ENCODE results near the gene YAP1.

The YAP1 gene

GRCh38 chr11:102186551-102187191 lies 76.4 kb downstream of the YAP1 start:
- H3K27me3 ChIP-seq (ENCODE audit: control insufficient read depth, insufficient read depth, low read length): no peaks in the 10 kb centered on the region
- 0 out of 2 replicates have a peak, but pooled peaks cover 3% of the 10 kb centered on the region for H3K36me3 ChIP-seq (ENCODE audit: control insufficient read depth, insufficient read depth, low read length)
- H3K27ac ChIP-seq (ENCODE audit: low read depth, low read length): no peak overlapping the region
- peaks cover 22% of the 10 kb centered on the region; the same call in 1 of the 2 replicates for H3K4me1 ChIP-seq (ENCODE audit: control insufficient read depth, insufficient read depth, low read length)
- no peaks in the 10 kb centered on the region for H3K9me3 ChIP-seq (ENCODE audit: control insufficient read depth, insufficient read depth, low read depth, low read length)
- H3K4me3 ChIP-seq (ENCODE audit: low read depth, low read length): no peak overlapping the region
- no peak overlapping the region for H3K9ac ChIP-seq (ENCODE audit: low read length)

- Histone ChIP-seq H3K4me1 (ENCODE audit: control insufficient read depth, insufficient read depth, low read length) (peaks cover 29% of the 10 kb centered on the region; the same call in 1 of the 2 replicates), H3K27me3 (ENCODE audit: control insufficient read depth, insufficient read depth, low read length) (no peaks in the 10 kb centered on the region), H3K27ac (ENCODE audit: low read depth, low read length) (no peak overlapping the region), H3K4me3 (ENCODE audit: low read depth, low read length) (no peak overlapping the region), H3K9ac (ENCODE audit: low read length) (no peak overlapping the region), H3K9me3 (ENCODE audit: control insufficient read depth, insufficient read depth, low read depth, low read length) (no peaks in the 10 kb centered on the region), H3K36me3 (ENCODE audit: control insufficient read depth, insufficient read depth, low read length) (0 out of 2 replicates have a peak, but pooled peaks cover 3% of the 10 kb centered on the region)
Measured at GRCh38 chr11:102187416-102188151, 77.3 kb downstream of the YAP1 start.

- no peak overlapping the region for H3K9ac ChIP-seq (ENCODE audit: low read length)
- peaks cover 33% of the 10 kb centered on the region; the same call in 1 of the 2 replicates for H3K4me1 ChIP-seq (ENCODE audit: control insufficient read depth, insufficient read depth, low read length)
- H3K27ac ChIP-seq (ENCODE audit: low read depth, low read length): no peak overlapping the region
- H3K36me3 ChIP-seq (ENCODE audit: control insufficient read depth, insufficient read depth, low read length): 0 out of 2 replicates have a peak, but pooled peaks cover under 1% of the 10 kb centered on the region
- no peaks in the 10 kb centered on the region for H3K9me3 ChIP-seq (ENCODE audit: control insufficient read depth, insufficient read depth, low read depth, low read length)
- no peak overlapping the region for H3K4me3 ChIP-seq (ENCODE audit: low read depth, low read length)
- no peaks in the 10 kb centered on the region for H3K27me3 ChIP-seq (ENCODE audit: control insufficient read depth, insufficient read depth, low read length)
Measured at GRCh38 chr11:102188488-102188887, 78.2 kb downstream of the YAP1 start.

GRCh38 chr11:102191832-102192231 lies 81.6 kb downstream of the YAP1 start:
- H3K9me3 ChIP-seq (ENCODE audit: control insufficient read depth, insufficient read depth, low read depth, low read length): peaks cover 10% of the 10 kb centered on the region; the same call in 1 of the 2 replicates
- peaks cover 7% of the 10 kb centered on the region; the same call in 1 of the 2 replicates for H3K36me3 ChIP-seq (ENCODE audit: control insufficient read depth, insufficient read depth, low read length)
- peak overlapping the region; percentile 59; the same call in 1 of the 2 replicates for H3K27ac ChIP-seq (ENCODE audit: low read depth, low read length)
- H3K4me3 ChIP-seq (ENCODE audit: low read depth, low read length): no peak overlapping the region
- no peak overlapping the region for H3K9ac ChIP-seq (ENCODE audit: low read length)
- H3K4me1 ChIP-seq (ENCODE audit: control insufficient read depth, insufficient read depth, low read length): peaks cover 26% of the 10 kb centered on the region
- H3K27me3 ChIP-seq (ENCODE audit: control insufficient read depth, insufficient read depth, low read length): no peaks in the 10 kb centered on the region

GRCh38 chr11:102192349-102193066 lies 82.3 kb downstream of the YAP1 start:
- H3K4me1 ChIP-seq (ENCODE audit: control insufficient read depth, insufficient read depth, low read length): peaks cover 26% of the 10 kb centered on the region
- no peak overlapping the region for H3K4me3 ChIP-seq (ENCODE audit: low read depth, low read length)
- H3K9ac ChIP-seq (ENCODE audit: low read length): no peak overlapping the region
- H3K27ac ChIP-seq (ENCODE audit: low read depth, low read length): peak overlapping the region; percentile 59; the same call in 1 of the 2 replicates
- H3K9me3 ChIP-seq (ENCODE audit: control insufficient read depth, insufficient read depth, low read depth, low read length): peaks cover 10% of the 10 kb centered on the region; the same call in 1 of the 2 replicates
- H3K27me3 ChIP-seq (ENCODE audit: control insufficient read depth, insufficient read depth, low read length): no peaks in the 10 kb centered on the region
- peaks cover 7% of the 10 kb centered on the region; the same call in 1 of the 2 replicates for H3K36me3 ChIP-seq (ENCODE audit: control insufficient read depth, insufficient read depth, low read length)

GRCh38 chr11:102194257-102194656 lies 84.0 kb downstream of the YAP1 start:
- H3K36me3 ChIP-seq (ENCODE audit: control insufficient read depth, insufficient read depth, low read length): peaks cover 7% of the 10 kb centered on the region; the same call in 1 of the 2 replicates
- H3K9ac ChIP-seq (ENCODE audit: low read length): no peak overlapping the region
- H3K4me3 ChIP-seq (ENCODE audit: low read depth, low read length): no peak overlapping the region
- peaks cover 10% of the 10 kb centered on the region; the same call in 1 of the 2 replicates for H3K9me3 ChIP-seq (ENCODE audit: control insufficient read depth, insufficient read depth, low read depth, low read length)
- H3K4me1 ChIP-seq (ENCODE audit: control insufficient read depth, insufficient read depth, low read length): peaks cover 40% of the 10 kb centered on the region
- no peak overlapping the region for H3K27ac ChIP-seq (ENCODE audit: low read depth, low read length)
- H3K27me3 ChIP-seq (ENCODE audit: control insufficient read depth, insufficient read depth, low read length): no peaks in the 10 kb centered on the region

GRCh38 chr11:102194990-102195389 lies 84.7 kb downstream of the YAP1 start:
- H3K9me3 ChIP-seq (ENCODE audit: control insufficient read depth, insufficient read depth, low read depth, low read length): peaks cover 10% of the 10 kb centered on the region; the same call in 1 of the 2 replicates

GRCh38 chr11:102196351-102196750 lies 86.1 kb downstream of the YAP1 start:
- Histone ChIP-seq H3K9ac (ENCODE audit: low read length) (no peak overlapping the region), H3K4me3 (ENCODE audit: low read depth, low read length) (no peak overlapping the region), H3K4me1 (ENCODE audit: control insufficient read depth, insufficient read depth, low read length) (peaks cover 51% of the 10 kb centered on the region), H3K27ac (ENCODE audit: low read depth, low read length) (0 out of 2 replicates have a peak overlapping the region, but pooled peaks have one; percentile 86), H3K27me3 (ENCODE audit: control insufficient read depth, insufficient read depth, low read length) (no peaks in the 10 kb centered on the region), H3K36me3 (ENCODE audit: control insufficient read depth, insufficient read depth, low read length) (peaks cover 7% of the 10 kb centered on the region; the same call in 1 of the 2 replicates), H3K9me3 (ENCODE audit: control insufficient read depth, insufficient read depth, low read depth, low read length) (peaks cover 10% of the 10 kb centered on the region; the same call in 1 of the 2 replicates)

More at GRCh38 chr11:102194990-102195389, 84.7 kb downstream of the YAP1 start:
- Histone ChIP-seq H3K36me3 (ENCODE audit: control insufficient read depth, insufficient read depth, low read length) (peaks cover 7% of the 10 kb centered on the region; the same call in 1 of the 2 replicates), H3K4me1 (ENCODE audit: control insufficient read depth, insufficient read depth, low read length) (peaks cover 46% of the 10 kb centered on the region), H3K9ac (ENCODE audit: low read length) (no peak overlapping the region), H3K4me3 (ENCODE audit: low read depth, low read length) (no peak overlapping the region), H3K27ac (ENCODE audit: low read depth, low read length) (no peak overlapping the region), H3K27me3 (ENCODE audit: control insufficient read depth, insufficient read depth, low read length) (no peaks in the 10 kb centered on the region)

- H3K36me3 ChIP-seq (ENCODE audit: control insufficient read depth, insufficient read depth, low read length): peaks cover 7% of the 10 kb centered on the region; the same call in 1 of the 2 replicates
- no peaks in the 10 kb centered on the region for H3K27me3 ChIP-seq (ENCODE audit: control insufficient read depth, insufficient read depth, low read length)
- peaks cover 10% of the 10 kb centered on the region; the same call in 1 of the 2 replicates for H3K9me3 ChIP-seq (ENCODE audit: control insufficient read depth, insufficient read depth, low read depth, low read length)
- no peak overlapping the region for H3K4me3 ChIP-seq (ENCODE audit: low read depth, low read length)
- peaks cover 51% of the 10 kb centered on the region for H3K4me1 ChIP-seq (ENCODE audit: control insufficient read depth, insufficient read depth, low read length)
- peak overlapping the region; percentile 86 for H3K27ac ChIP-seq (ENCODE audit: low read depth, low read length)
- no peak overlapping the region for H3K9ac ChIP-seq (ENCODE audit: low read length)
Measured at GRCh38 chr11:102196816-102197215, 86.6 kb downstream of the YAP1 start.

GRCh38 chr11:102197670-102198139 lies 87.5 kb downstream of the YAP1 start:
- Histone ChIP-seq H3K9me3 (ENCODE audit: control insufficient read depth, insufficient read depth, low read depth, low read length) (peaks cover 10% of the 10 kb centered on the region; the same call in 1 of the 2 replicates), H3K4me1 (ENCODE audit: control insufficient read depth, insufficient read depth, low read length) (peaks cover 49% of the 10 kb centered on the region), H3K27ac (ENCODE audit: low read depth, low read length) (peak overlapping the region; percentile 86), H3K4me3 (ENCODE audit: low read depth, low read length) (peak overlapping the region; percentile 13; the same call in 1 of the 2 replicates), H3K9ac (ENCODE audit: low read length) (no peak overlapping the region), H3K27me3 (ENCODE audit: control insufficient read depth, insufficient read depth, low read length) (no peaks in the 10 kb centered on the region), H3K36me3 (ENCODE audit: control insufficient read depth, insufficient read depth, low read length) (peaks cover 7% of the 10 kb centered on the region; the same call in 1 of the 2 replicates)

Measured in HUES6 (cell line).